Breast epithelium (tissue), 4 donors: ENCODE data around the gene KCNIP1. TPM values are rescaled to one million over a fixed set of nuclear protein-coding genes. Genes with fewer than 3 reads are reported as not detected.

Source experiments
- DNase-seq, 2 donors: peaks; one replicate each; pipeline ENCODE4 v3.0.0-alpha.2; 2019; ENCODE audit warnings: low spot score in 2 of 2
- H3K27ac ChIP-seq, 2 donors: fragments of 200-600 bp; sonication (generic) in 1 of 2; one replicate each; pipeline ENCODE4 v1.5.1; 2016 to 2019; ENCODE audit warnings: mild to moderate bottlenecking in 1 of 2
- H3K27me3 ChIP-seq, 2 donors: fragments of 200-600 bp; sonication (generic) in 1 of 2; one replicate each; pipeline versions ENCODE4 v1.5.1 to v1.6.0; 2017 to 2019; ENCODE audit warnings: control low read depth in 1 of 2, mild to moderate bottlenecking in 1 of 2
- H3K36me3 ChIP-seq: fragments of 200-600 bp; one replicate; pipeline ENCODE4 v1.5.1; 2019
- H3K4me1 ChIP-seq, 2 donors: fragments of 200-600 bp; sonication (generic); one replicate each; pipeline ENCODE4 v1.5.1; 2016 to 2019; ENCODE audit warnings: control low read depth in 1 of 2
- H3K4me3 ChIP-seq, 3 donors: fragments of 200-600 bp; sonication (generic); 1 replicate in 2 of 3; 2 replicates in 1 of 3; pipeline ENCODE4 v1.5.1; 2016 to 2019; ENCODE audit warnings: mild to moderate bottlenecking in 3 of 3, moderate library complexity in 2 of 3
- H3K9me3 ChIP-seq, 2 donors: fragments of 200-600 bp; sonication (generic) in 1 of 2; one replicate each; pipeline ENCODE4 v1.5.1; 2016 to 2019; ENCODE audit warnings: control low read depth in 1 of 2
- CTCF ChIP-seq, 3 donors: fragments of 450-650 bp; IDR thresholded peaks; one replicate each; pipeline ENCODE4 v1.5.1; 2016 to 2017; ENCODE audit warnings: antibody characterized with exemption in 3 of 3, mild to moderate bottlenecking in 3 of 3, moderate library complexity in 3 of 3
- POLR2A ChIP-seq: fragments of 450-650 bp; IDR thresholded peaks from one replicate; pipeline ENCODE4 v1.6.1; 2016; ENCODE audit warnings: antibody characterized with exemption, mild to moderate bottlenecking, moderate library complexity
- POLR2AphosphoS5 ChIP-seq, 3 donors: sonication (generic); formaldehyde crosslinking; IDR thresholded peaks; one replicate each; pipeline ENCODE4 v1.6.1; 2017; ENCODE audit warnings: antibody characterized with exemption in 3 of 3
- intact Hi-C: fragments of 100-400 bp; cut with DNase I; formaldehyde crosslinking; loops from one replicate; pipeline ENCODE4 v1.15.1; 2023; ENCODE audit warnings: low total_unique reads
- total RNA-seq, 3 donors: library from RNA; depleted of rRNA; stranded (reverse); fragments of >200 nt; gene quantifications; one replicate each; pipeline ENCODE4 v1.1.0, GENCODE V29; 2016

Gene KCNIP1
- total RNA-seq, 3 donors from 2014 or later = 1.0 to 1.6 TPM; not detected in 1

GRCh38 chr5:170524576-170524975 is 20.8 kb downstream of the KCNIP1 start:
- no peaks in the 10 kb centered on the region for H3K27me3 ChIP-seq
- peaks cover 0 to 9% of the 10 kb centered on the region in 2 donors for H3K4me1 ChIP-seq
- TF ChIP-seq POLR2AphosphoS5 (IDR thresholded peaks at IDR 0.05) (no peak), POLR2A (no peak), CTCF (IDR thresholded peaks at IDR 0.05) (no peak)
- no peaks in the 10 kb centered on the region for H3K9me3 ChIP-seq
- H3K27ac ChIP-seq = no peak overlapping the region
- DNase-seq = no peak
- intact Hi-C loops = no loop called here
- no peak overlapping the region for H3K4me3 ChIP-seq
- no peaks in the 10 kb centered on the region for H3K36me3 ChIP-seq

- intact Hi-C loops = no loop called here
These were observed 21.8 kb downstream of the KCNIP1 start for GRCh38 chr5:170525470-170526211.

GRCh38 chr5:170527991-170528390 is 24.2 kb downstream of the KCNIP1 start:
- Histone ChIP-seq H3K4me3 (no peak overlapping the region), H3K9me3 (no peaks in the 10 kb centered on the region), H3K4me1 (peaks cover 0 to 4% of the 10 kb centered on the region in 2 donors), H3K27ac (no peak overlapping the region), H3K27me3 (no peaks in the 10 kb centered on the region), H3K36me3 (no peaks in the 10 kb centered on the region)
- no peak for DNase-seq
- intact Hi-C loops = no loop called here
- TF ChIP-seq CTCF (IDR thresholded peaks at IDR 0.05) (no peak), POLR2A (no peak), POLR2AphosphoS5 (IDR thresholded peaks at IDR 0.05) (no peak)

More at GRCh38 chr5:170525470-170526211, 21.8 kb downstream of the KCNIP1 start:
- H3K4me1 ChIP-seq = peaks cover 0 to 9% of the 10 kb centered on the region in 2 donors
- H3K27ac ChIP-seq = no peak overlapping the region
- TF ChIP-seq POLR2A (no peak), CTCF (IDR thresholded peaks at IDR 0.05) (no peak)
- no peaks in the 10 kb centered on the region for H3K36me3 ChIP-seq
- no peak overlapping the region for H3K4me3 ChIP-seq
- H3K27me3 ChIP-seq = no peaks in the 10 kb centered on the region
- no peak for DNase-seq
- no peaks in the 10 kb centered on the region for H3K9me3 ChIP-seq

GRCh38 chr5:170528976-170529375 is 25.2 kb downstream of the KCNIP1 start:
- no peak for TF ChIP-seq POLR2AphosphoS5 (IDR thresholded peaks at IDR 0.05)
- no peak for TF ChIP-seq POLR2A
- TF ChIP-seq CTCF (IDR thresholded peaks at IDR 0.05) = no peak
- Histone ChIP-seq H3K4me3 (no peak overlapping the region), H3K36me3 (no peaks in the 10 kb centered on the region), H3K9me3 (no peaks in the 10 kb centered on the region), H3K4me1 (no peaks in the 10 kb centered on the region), H3K27me3 (no peaks in the 10 kb centered on the region), H3K27ac (no peak overlapping the region)
- DNase-seq = no peak
- intact Hi-C loops = no loop called here

GRCh38 chr5:170532935-170533334 is 29.1 kb downstream of the KCNIP1 start:
- no peak for TF ChIP-seq CTCF (IDR thresholded peaks at IDR 0.05)
- no peak for TF ChIP-seq POLR2A
- no peak for TF ChIP-seq POLR2AphosphoS5 (IDR thresholded peaks at IDR 0.05)

More at GRCh38 chr5:170532935-170533334, 29.1 kb downstream of the KCNIP1 start:
- Histone ChIP-seq H3K36me3 (no peaks in the 10 kb centered on the region), H3K4me3 (no peak overlapping the region), H3K9me3 (no peaks in the 10 kb centered on the region), H3K27me3 (no peaks in the 10 kb centered on the region), H3K27ac (no peak overlapping the region), H3K4me1 (no peaks in the 10 kb centered on the region)
- intact Hi-C loops = no loop called here
- no peak for DNase-seq
